IPS-15b (cell line): ENCODE results near the gene TOR4A.

Source experiments
- H3K27me3 ChIP-seq: one replicate; pipeline ENCODE4 v1.6.1; 2013; ENCODE audit warnings: low read length; ENCODE audit not compliant: control insufficient read depth, insufficient read depth
- H3K36me3 ChIP-seq: one replicate; pipeline ENCODE4 v1.6.1; 2013; ENCODE audit warnings: low read length; ENCODE audit not compliant: control insufficient read depth, insufficient read depth
- H3K4me1 ChIP-seq: one replicate; pipeline ENCODE4 v1.6.1; 2013; ENCODE audit warnings: mild to moderate bottlenecking, low read length; ENCODE audit not compliant: control insufficient read depth, insufficient read depth
- H3K4me3 ChIP-seq: one replicate; pipeline ENCODE4 v1.5.1; 2013; ENCODE audit warnings: low read depth, low read length
- H3K9ac ChIP-seq: one replicate; pipeline ENCODE4 v1.6.1; 2013; ENCODE audit warnings: low read depth, mild to moderate bottlenecking, low read length
- H3K9me3 ChIP-seq: one replicate; pipeline ENCODE4 v1.6.1; 2013; ENCODE audit warnings: mild to moderate bottlenecking, low read length; ENCODE audit not compliant: control insufficient read depth, insufficient read depth

Gene TOR4A

DNA sequence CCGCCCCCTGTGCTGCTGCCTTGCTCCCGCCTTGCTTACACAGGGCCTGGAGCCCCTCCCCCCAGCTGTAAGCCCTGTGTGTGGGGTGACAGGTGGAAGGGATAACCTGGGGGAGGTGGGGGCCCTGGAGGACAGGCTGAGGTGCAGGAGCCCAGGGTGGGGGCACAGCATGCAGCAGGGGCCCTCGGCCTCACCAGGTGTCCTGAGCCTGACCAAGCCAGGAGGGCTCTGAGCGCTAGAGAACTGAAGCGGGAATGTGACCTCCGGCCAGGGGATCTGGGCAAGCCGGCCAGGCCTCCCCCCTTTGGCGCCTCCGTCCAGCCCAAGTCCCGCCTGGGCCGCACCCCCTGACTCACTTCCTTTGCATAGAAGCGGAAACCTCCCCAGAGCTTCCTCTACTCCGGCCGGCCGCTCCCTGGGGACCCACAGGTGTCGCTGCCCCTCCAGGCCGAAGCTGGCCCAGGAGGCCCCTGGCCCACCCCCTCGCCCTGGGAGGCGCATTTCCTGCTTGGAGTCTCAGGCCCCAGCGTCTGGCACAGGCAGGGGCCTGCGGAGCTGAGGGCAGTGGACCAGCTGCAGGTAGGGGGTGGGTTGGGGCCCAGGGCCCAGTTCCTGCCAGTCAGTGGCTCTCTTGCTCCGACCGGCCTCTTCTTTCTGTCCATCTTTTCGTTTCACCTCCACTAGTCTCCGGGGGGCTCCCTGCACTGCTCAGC lies at the start of gene TOR4A:
Gene TOR4A (plus strand): TSS at position 398 of the 713 bp plus-strand sequence. CDS start 964 bp downstream, outside the sequence.
- Histone ChIP-seq H3K36me3 (peaks cover 7% of the 10 kb centered on the region), H3K9me3 (no peaks in the 10 kb centered on the region), H3K27me3 (no peaks in the 10 kb centered on the region), H3K9ac (peak within 1 kb of the TSS; percentile 32), H3K4me3 (peak within 1 kb of the TSS; percentile 41), H3K4me1 (peaks cover 3% of the 10 kb centered on the region)

DNA sequence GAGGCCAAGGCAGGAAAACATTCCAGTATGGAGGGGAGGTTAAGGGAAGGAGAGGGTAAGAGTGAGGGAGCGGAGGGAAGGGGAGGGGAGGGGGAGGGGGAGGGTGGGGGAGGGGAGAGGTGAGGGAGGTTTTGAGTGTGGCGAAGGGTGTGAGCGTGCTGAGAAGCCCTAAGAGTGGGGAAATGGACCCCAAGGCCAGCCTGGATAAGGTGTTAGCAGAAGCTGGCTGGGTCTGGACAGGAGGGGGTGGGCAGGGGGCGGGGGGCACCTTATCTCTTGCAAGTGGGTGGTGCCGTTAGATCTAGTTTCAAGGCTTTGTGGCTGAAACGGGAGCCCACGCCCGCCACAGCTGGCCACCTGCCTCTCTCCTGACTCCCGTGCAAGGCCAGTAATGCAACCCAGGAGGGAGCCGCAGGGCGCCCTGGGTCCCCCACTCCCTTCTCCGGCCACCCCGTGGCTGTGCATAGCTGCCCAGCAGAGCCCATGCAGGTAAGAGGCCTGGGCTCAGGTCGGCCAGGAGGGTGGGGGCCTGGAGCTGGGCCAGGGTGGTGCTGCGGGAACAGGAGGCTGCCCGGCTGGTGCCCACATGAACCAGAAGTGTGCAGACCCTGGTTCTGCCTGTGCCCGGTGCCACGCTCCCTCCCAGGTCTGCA lies 49.5 kb upstream of the TOR4A start:
- peak overlapping the region; percentile 28 for H3K4me3 ChIP-seq
- H3K9ac ChIP-seq, result no peak overlapping the region
- no peaks in the 10 kb centered on the region for H3K9me3 ChIP-seq
- H3K4me1 ChIP-seq, result no peaks in the 10 kb centered on the region
- no peaks in the 10 kb centered on the region for H3K27me3 ChIP-seq
- H3K36me3 ChIP-seq, result no peaks in the 10 kb centered on the region

DNA sequence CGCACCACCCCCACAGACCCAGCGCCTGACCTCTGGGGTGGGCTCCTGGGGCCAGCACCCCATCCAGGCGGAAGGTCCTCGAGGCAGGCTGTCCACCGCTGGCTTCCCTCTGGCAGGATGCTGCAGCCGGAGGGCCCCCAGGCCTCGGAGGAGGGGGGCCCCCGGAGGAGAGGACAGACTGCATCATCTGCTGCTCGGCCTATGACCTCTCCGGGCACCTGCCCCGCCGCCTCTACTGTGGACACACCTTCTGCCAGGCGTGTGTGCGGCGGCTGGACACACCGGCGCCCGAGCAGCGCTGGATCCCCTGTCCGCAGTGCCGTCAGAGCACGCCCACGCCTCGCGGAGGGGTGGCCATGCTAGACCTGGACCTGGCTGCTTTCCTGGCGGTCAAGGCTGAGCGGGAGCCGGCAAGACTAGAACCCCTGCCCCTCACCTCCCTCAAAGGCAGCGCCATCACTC lies 49.0 kb upstream of the TOR4A start:
- Histone ChIP-seq H3K4me1 (no peaks in the 10 kb centered on the region), H3K36me3 (no peaks in the 10 kb centered on the region), H3K9me3 (no peaks in the 10 kb centered on the region), H3K27me3 (no peaks in the 10 kb centered on the region), H3K9ac (no peak overlapping the region), H3K4me3 (no peak overlapping the region)

DNA sequence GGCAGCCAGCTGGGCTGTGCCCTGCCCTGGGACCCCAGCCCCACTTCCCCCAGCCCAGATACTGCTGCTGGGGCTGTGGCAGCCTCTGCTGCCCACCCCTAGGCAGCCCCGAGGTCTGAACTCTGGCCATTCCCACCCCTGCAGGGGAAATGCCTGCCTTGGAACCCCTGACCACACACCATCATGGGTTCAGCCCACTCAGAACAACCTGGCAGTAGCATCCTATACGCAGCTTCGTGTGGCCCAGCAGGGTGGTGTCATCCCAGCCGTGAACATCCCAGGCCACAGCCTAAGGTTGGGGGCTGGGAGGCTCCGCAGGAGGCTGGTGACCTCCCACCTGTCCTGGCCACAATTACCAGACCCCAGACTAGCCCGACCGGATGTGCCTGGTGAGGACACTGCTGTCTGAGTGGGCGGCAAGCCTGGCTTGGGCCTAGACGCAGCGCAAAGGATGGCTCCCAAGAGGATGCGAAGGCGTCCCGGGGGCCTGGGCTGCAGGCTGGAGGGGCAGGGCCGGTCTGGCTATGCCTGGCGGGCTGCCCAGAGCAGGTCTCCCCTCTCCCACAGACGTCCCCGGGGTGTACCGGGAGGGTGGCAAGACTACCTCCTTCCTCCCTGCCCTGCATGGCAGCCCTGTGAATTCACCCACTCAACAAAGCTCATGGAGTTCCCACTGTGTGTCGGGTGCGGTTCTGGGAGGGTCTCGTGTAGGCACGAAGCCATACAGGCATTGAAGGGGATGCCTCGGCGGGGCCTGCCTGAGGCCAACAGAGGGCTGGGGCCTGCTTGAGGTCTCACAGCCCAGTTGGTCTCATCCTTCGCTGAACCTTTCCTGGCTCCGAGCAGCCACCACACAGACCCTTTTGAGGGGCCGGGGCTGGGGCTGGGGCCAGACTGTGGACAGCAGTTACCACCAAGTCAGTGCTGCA lies 48.3 kb upstream of the TOR4A start:
- no peaks in the 10 kb centered on the region for H3K4me1 ChIP-seq
- H3K9ac ChIP-seq, result no peak overlapping the region
- H3K9me3 ChIP-seq, result no peaks in the 10 kb centered on the region
- no peaks in the 10 kb centered on the region for H3K27me3 ChIP-seq
- H3K4me3 ChIP-seq, result no peak overlapping the region
- H3K36me3 ChIP-seq, result no peaks in the 10 kb centered on the region

DNA sequence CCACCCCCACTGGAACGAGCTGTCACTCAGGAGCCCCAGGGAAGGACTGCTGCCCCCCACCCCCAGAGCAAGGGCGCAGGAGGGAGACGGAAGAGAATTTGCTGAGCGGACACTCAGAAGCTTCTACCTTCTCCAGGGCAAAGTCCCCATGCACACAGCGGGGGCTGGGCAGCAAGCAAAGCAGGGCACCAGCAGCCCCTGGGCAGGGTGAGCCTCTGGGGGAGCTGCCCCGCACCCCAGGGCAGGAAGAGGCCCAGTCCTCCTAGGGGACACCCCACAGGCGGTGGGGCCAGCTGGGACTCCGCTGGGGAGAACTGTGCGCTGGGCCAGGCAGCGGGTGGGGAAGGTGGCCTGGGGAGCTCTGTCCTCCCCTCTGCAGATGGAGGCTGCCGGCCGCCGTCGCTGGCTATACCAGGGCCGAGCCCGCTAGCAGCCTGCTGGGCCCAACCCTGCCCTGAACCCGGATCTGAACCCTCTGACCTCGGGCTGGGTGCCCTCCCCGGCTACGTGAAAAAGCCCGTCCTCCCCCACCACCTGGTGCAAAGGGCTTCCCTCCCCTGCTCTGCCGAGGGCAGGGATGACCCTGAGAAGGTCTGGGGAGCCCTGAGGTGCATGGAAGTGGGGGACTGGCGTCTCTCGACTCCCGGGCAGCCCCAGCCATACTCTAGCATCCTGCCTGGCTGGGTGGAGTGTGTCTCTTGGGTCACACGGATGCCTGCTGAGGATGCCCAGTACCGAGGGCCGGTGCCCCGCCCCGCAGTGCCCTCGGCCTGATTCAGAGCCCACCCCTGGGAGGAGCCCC lies 47.4 kb upstream of the TOR4A start:
- Histone ChIP-seq H3K4me1 (no peaks in the 10 kb centered on the region), H3K27me3 (no peaks in the 10 kb centered on the region), H3K4me3 (no peak overlapping the region), H3K9ac (no peak overlapping the region), H3K36me3 (no peaks in the 10 kb centered on the region), H3K9me3 (no peaks in the 10 kb centered on the region)

DNA sequence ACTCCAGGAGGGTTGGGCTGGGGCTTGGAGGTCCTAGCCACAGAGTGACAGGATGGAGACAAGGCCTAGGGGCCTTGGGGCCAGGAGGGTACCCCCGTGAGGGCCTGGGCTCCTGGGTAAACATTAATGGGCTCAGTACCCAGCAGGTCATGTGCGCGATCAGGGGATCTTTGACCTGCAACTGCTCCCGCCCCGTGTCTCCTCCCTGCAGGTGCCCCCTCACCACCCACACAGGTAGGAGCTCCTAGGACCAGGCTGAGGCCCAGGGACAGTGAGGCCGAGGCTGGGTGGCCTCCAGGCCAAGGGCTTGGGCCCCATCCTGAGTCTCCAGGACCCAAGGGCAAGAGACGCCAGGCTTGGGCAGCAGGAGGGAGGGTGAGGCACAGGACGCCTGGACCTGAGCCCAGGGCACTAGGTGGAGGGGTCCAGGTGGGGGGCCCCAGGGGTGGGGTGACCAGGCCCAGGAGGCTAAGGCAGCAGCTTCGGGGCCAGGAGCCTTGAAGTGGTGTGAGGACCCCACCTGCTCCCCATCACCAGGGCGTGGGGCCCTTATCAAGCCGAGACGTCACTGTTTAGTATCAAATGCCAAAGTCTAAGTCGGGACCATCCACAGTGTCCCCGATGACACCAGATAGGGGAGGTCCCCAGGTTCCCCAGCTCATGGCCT lies 46.7 kb upstream of the TOR4A start, which contains the start of gene SLC34A3:
Gene SLC34A3 (plus strand): TSS at position 197 of the 667 bp plus-strand sequence. CDS start 802 bp downstream, outside the sequence.
- Histone ChIP-seq H3K27me3 (no peaks in the 10 kb centered on the region), H3K4me3 (no peak within 1 kb of the TSS), H3K9ac (no peak within 1 kb of the TSS), H3K36me3 (no peaks in the 10 kb centered on the region), H3K9me3 (no peaks in the 10 kb centered on the region), H3K4me1 (no peaks in the 10 kb centered on the region)

DNA sequence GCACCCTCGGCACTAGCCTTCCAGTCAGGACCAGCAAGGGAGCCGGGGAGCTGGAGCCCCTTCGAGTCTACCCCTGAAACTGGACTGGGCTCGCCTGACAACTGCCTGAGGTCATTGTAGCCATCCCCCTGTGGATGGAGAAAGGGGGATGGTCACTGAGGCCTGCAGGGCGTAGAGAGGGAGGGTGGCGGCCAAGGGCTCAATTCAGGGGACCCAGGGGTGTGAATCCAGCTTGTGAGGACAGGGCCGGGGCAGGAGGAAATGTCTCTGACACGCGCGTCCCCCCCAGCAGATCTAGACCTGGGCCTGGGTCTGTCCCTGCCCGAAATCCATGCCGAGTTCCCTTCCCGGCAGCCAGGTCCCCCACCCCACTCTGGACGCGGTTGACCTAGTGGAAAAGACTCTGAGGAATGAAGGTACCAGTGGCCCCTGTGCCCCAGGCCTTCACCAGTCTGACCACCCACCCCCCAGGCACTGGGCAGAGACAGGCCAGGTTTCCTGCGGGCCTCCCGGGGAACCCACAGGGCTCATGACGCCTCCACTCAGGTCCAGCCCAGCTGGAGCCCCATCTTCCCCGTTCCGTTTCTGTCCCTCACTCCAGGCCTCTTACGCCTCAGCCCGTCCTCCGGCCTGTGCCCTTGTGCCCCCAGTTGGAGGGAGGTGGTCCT lies 46.0 kb upstream of the TOR4A start:
- Histone ChIP-seq H3K4me3 (no peak overlapping the region), H3K36me3 (no peaks in the 10 kb centered on the region), H3K27me3 (no peaks in the 10 kb centered on the region), H3K4me1 (no peaks in the 10 kb centered on the region), H3K9me3 (no peaks in the 10 kb centered on the region), H3K9ac (no peak overlapping the region)

DNA sequence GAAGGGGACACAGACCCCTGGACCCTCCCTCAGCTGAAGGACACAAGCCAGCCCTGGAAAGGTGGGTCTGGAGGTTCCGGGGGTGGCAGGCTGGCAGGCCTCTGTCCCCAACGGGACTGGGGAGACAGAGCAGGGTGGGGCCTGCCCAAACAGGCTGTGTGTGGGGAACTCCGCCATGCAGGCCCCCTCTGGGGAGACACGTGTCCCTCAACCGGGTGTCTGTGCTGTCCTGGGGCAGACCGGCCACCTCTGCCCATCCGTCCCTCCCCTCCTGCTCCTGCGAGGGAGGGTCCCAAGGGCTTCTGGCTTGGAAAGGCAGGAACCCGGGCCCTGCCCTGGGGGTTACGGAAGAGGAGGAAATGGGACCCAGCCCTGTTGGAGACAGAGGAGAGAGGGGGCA lies 45.4 kb upstream of the TOR4A start:
- no peaks in the 10 kb centered on the region for H3K36me3 ChIP-seq
- H3K9ac ChIP-seq, result no peak overlapping the region
- no peaks in the 10 kb centered on the region for H3K27me3 ChIP-seq

DNA sequence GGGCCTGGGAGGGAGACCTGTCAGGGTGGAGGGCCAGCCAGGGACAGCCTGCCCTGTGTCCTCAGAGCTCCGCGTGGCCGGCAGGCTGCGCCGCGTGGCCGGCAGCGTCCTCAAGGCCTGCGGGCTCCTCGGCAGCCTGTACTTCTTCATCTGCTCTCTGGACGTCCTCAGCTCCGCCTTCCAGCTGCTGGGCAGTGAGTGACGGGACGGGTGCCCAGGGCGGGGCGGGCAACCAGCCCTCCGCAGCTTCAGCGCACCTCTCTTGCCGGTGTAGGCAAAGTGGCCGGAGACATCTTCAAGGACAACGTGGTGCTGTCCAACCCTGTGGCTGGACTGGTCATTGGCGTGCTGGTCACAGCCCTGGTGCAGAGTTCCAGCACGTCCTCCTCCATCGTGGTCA lies 45.0 kb upstream of the TOR4A start:
- Histone ChIP-seq H3K9me3 (no peaks in the 10 kb centered on the region), H3K4me3 (no peak overlapping the region), H3K36me3 (no peaks in the 10 kb centered on the region), H3K9ac (no peak overlapping the region), H3K4me1 (no peaks in the 10 kb centered on the region), H3K27me3 (no peaks in the 10 kb centered on the region)

More for the DNA sequence above, 45.4 kb upstream of the TOR4A start:
- no peaks in the 10 kb centered on the region for H3K4me1 ChIP-seq
- H3K4me3 ChIP-seq, result no peak overlapping the region
- no peaks in the 10 kb centered on the region for H3K9me3 ChIP-seq

DNA sequence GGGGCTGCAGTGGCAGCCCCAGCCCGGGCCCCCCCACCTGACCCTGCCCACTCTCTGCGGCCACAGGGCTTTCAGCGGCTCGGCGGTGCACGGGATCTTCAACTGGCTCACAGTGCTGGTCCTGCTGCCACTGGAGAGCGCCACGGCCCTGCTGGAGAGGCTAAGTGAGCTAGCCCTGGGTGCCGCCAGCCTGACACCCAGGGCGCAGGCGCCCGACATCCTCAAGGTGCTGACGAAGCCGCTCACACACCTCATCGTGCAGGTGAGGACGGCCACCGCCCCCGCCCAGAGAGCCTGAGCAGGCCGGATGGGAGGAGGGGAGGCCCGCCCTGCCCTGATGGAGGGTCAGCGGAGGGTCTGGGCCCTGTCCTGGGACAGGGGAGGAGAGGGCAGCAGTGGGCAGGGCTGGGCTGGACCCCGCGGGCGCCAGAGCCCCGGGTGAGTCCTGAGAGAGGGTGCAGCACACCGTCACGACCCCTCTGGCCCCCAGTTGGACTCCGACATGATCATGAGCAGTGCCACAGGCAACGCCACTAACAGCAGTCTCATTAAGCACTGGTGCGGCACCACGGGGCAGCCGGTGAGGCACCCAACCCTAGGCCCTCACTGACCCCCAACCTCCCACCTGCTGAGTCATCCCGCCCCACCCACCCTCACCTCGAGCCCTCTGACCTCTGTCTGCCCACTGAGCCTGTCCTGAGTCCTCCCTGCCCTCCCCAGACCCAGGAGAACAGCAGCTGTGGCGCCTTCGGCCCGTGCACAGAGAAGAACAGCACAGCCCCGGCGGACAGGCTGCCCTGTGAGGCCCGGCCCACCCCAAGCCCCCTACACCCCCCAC lies 44.2 kb upstream of the TOR4A start:
- no peak overlapping the region for H3K9ac ChIP-seq
- no peaks in the 10 kb centered on the region for H3K36me3 ChIP-seq
- no peaks in the 10 kb centered on the region for H3K27me3 ChIP-seq
- no peak overlapping the region for H3K4me3 ChIP-seq
- H3K9me3 ChIP-seq, result no peaks in the 10 kb centered on the region
- H3K4me1 ChIP-seq, result no peaks in the 10 kb centered on the region
